Measurements from ENCODE around the gene ADGRV1. TPM values are rescaled to one million over a fixed set of nuclear protein-coding genes. Genes with fewer than 3 reads are reported as not detected.

Gene ADGRV1
- total and polyA plus RNA-seq, 2 donors (not counting 3 experiments of a cell fraction or from before 2014, with no cell fraction given): 0.11 to 0.55 TPM

DNA sequence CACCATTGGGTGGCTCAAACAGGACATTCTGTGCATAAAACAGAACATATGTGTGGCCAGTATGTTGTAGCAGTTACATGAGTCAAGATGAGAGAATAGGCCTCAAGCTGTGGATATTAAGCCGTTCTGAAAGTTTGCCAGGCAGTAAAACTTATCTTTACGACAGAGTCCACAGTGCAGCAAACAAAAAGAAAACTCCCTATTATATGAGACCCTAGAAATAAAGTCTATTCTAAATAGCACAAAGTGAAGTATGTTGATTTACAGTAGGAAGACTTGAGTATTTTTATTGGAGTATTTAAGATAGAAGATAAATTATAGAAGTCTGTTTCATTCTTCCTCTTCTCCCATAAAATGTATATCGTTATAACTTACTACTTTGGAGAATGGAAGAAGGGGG, 271.5 kb downstream of the ADGRV1 start:
- ChIA-PET CTCF (no interaction called here), POLR2A (no interaction called here)
- Histone ChIP-seq H3K9ac (replicated peaks; ENCODE audit: extremely low read depth, insufficient read depth, low read length) (no peak overlapping the region), H4K20me1 (replicated peaks; ENCODE audit: control insufficient read depth, extremely low read depth, insufficient read depth, low read length) (no peaks in the 10 kb centered on the region), H3K9me1 (replicated peaks; ENCODE audit: control insufficient read depth, extremely low read depth, insufficient read depth, low read length) (no peaks in the 10 kb centered on the region), H2AFZ (ENCODE audit: low read depth, low read length) (no peak overlapping the region), H3K79me2 (ENCODE audit: control insufficient read depth, insufficient read depth, low read length) (no peaks in the 10 kb centered on the region), H3K27me3 (ENCODE audit: control insufficient read depth in 2 of 2, insufficient read depth in 2 of 2, low read length in 2 of 2) (no peaks in the 10 kb centered on the region), H3K4me1 (ENCODE audit: control insufficient read depth, extremely low read depth, insufficient read depth, low read length) (no peaks in the 10 kb centered on the region), H3K4me3 (replicated peaks in 1 of 3; ENCODE audit: insufficient read depth in 1 of 3, low read depth in 1 of 3, low read length in 3 of 3) (no peak overlapping the region), H3K4me2 (ENCODE audit: insufficient read depth, low read length) (no peak overlapping the region), H3K27ac (ENCODE audit: insufficient read depth, low read depth, low read length) (no peak overlapping the region), H3K36me3 (ENCODE audit: control insufficient read depth in 2 of 2, extremely low read depth in 1 of 2, insufficient read depth in 2 of 2, low read length in 2 of 2) (no peaks in the 10 kb centered on the region), H3K9me3 (replicated peaks; ENCODE audit: control insufficient read depth, insufficient read depth, low read length) (no peaks in the 10 kb centered on the region)
- intact Hi-C loops (cut with micrococcal nuclease): no loop called here
- BruUV-seq (replicated peaks): no TSS peak
- dilution Hi-C loops (cut with MboI; ENCODE audit: extremely low pct_ligation_motif_present, low sequenced_read_pairs): no loop called here
- no peak for DNase-seq (ENCODE audit: low read depth, low spot score)
- no peak for FAIRE-seq
- TF ChIP-seq POLR2AphosphoS5 (IDR thresholded peaks at IDR 0.05; ENCODE audit: insufficient read depth, low read depth, low read length) (no peak), JUN (IDR thresholded peaks at IDR 0.05; ENCODE audit: borderline replicate concordance, insufficient read depth, insufficient read length, low read depth) (no peak), MAX (IDR thresholded peaks at IDR 0.05; ENCODE audit: insufficient read depth, insufficient read length) (no peak), POLR2A (IDR thresholded peaks at IDR 0.05; ENCODE audit: low read depth, low read length) (no peak), MYC (IDR thresholded peaks at IDR 0.05; ENCODE audit: low read depth, low read length) (no peak), GATA2 (IDR thresholded peaks at IDR 0.05; ENCODE audit: insufficient read depth, insufficient read length, low read depth, low read length) (no peak), EZH2 (IDR thresholded peaks at IDR 0.05; ENCODE audit: borderline replicate concordance, low read depth, low read length, severe bottlenecking) (no peak), FOS (IDR thresholded peaks at IDR 0.05; ENCODE audit: borderline replicate concordance, insufficient read depth, low read length) (no peak)
- TF ChIP-seq, protein P1, sequence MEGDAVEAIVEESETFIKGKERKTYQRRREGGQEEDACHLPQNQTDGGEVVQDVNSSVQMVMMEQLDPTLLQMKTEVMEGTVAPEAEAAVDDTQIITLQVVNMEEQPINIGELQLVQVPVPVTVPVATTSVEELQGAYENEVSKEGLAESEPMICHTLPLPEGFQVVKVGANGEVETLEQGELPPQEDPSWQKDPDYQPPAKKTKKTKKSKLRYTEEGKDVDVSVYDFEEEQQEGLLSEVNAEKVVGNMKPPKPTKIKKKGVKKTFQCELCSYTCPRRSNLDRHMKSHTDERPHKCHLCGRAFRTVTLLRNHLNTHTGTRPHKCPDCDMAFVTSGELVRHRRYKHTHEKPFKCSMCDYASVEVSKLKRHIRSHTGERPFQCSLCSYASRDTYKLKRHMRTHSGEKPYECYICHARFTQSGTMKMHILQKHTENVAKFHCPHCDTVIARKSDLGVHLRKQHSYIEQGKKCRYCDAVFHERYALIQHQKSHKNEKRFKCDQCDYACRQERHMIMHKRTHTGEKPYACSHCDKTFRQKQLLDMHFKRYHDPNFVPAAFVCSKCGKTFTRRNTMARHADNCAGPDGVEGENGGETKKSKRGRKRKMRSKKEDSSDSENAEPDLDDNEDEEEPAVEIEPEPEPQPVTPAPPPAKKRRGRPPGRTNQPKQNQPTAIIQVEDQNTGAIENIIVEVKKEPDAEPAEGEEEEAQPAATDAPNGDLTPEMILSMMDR (IDR thresholded peaks at IDR 0.05; ENCODE audit: extremely low read depth in 1 of 2, insufficient read depth in 1 of 2, low read depth in 1 of 2, low read length in 2 of 2): no peak
